ENCODE data around the gene GRB10.

GRB10 gene

GRCh38 chr7:50679218-50680007 lies 103.3 kb downstream of the GRB10 start:
- Mint-ChIP-seq H3K4me3 (no peak overlapping the region), H3K36me3 (ENCODE audit: low read depth) (no peaks in the 10 kb centered on the region), H3K9me3 (no peaks in the 10 kb centered on the region), H3K27ac (no peak overlapping the region), H3K27me3 (peaks cover 3% of the 10 kb centered on the region), H3K4me1 (ENCODE audit: low read depth) (no peaks in the 10 kb centered on the region)

GRCh38 chr7:50678586-50678985 lies 104.1 kb downstream of the GRB10 start:
- peaks cover 3% of the 10 kb centered on the region for H3K27me3 Mint-ChIP-seq
- no peak overlapping the region for H3K27ac Mint-ChIP-seq
- H3K4me3 Mint-ChIP-seq, result no peak overlapping the region
- H3K4me1 Mint-ChIP-seq (ENCODE audit: low read depth), result no peaks in the 10 kb centered on the region
- no peaks in the 10 kb centered on the region for H3K36me3 Mint-ChIP-seq (ENCODE audit: low read depth)
- H3K9me3 Mint-ChIP-seq, result no peaks in the 10 kb centered on the region

GRCh38 chr7:50677638-50677996 lies 105.1 kb downstream of the GRB10 start:
- H3K9me3 Mint-ChIP-seq, result no peaks in the 10 kb centered on the region
- no peaks in the 10 kb centered on the region for H3K4me1 Mint-ChIP-seq (ENCODE audit: low read depth)
- H3K36me3 Mint-ChIP-seq (ENCODE audit: low read depth), result no peaks in the 10 kb centered on the region
- H3K4me3 Mint-ChIP-seq, result no peak overlapping the region
- peaks cover under 1% of the 10 kb centered on the region for H3K27me3 Mint-ChIP-seq
- no peak overlapping the region for H3K27ac Mint-ChIP-seq

GRCh38 chr7:50676740-50677637 lies 105.7 kb downstream of the GRB10 start:
- Mint-ChIP-seq H3K9me3 (no peaks in the 10 kb centered on the region), H3K4me1 (ENCODE audit: low read depth) (no peaks in the 10 kb centered on the region), H3K27ac (no peak overlapping the region), H3K36me3 (ENCODE audit: low read depth) (no peaks in the 10 kb centered on the region), H3K4me3 (no peak overlapping the region), H3K27me3 (no peaks in the 10 kb centered on the region)

GRCh38 chr7:50676079-50676478 lies 106.6 kb downstream of the GRB10 start:
- Mint-ChIP-seq H3K9me3 (no peaks in the 10 kb centered on the region), H3K4me3 (no peak overlapping the region), H3K27ac (no peak overlapping the region), H3K4me1 (ENCODE audit: low read depth) (no peaks in the 10 kb centered on the region), H3K27me3 (no peaks in the 10 kb centered on the region), H3K36me3 (ENCODE audit: low read depth) (no peaks in the 10 kb centered on the region)

- no peaks in the 10 kb centered on the region for H3K27me3 Mint-ChIP-seq
- no peaks in the 10 kb centered on the region for H3K9me3 Mint-ChIP-seq
- H3K27ac Mint-ChIP-seq, result no peak overlapping the region
- H3K36me3 Mint-ChIP-seq (ENCODE audit: low read depth), result no peaks in the 10 kb centered on the region
- H3K4me3 Mint-ChIP-seq, result no peak overlapping the region
- no peaks in the 10 kb centered on the region for H3K4me1 Mint-ChIP-seq (ENCODE audit: low read depth)
Measured at GRCh38 chr7:50674896-50675835, 107.5 kb downstream of the GRB10 start.

GRCh38 chr7:50674299-50674698 lies 108.4 kb downstream of the GRB10 start:
- H3K9me3 Mint-ChIP-seq, result no peaks in the 10 kb centered on the region
- no peak overlapping the region for H3K27ac Mint-ChIP-seq
- H3K27me3 Mint-ChIP-seq, result no peaks in the 10 kb centered on the region
- H3K4me3 Mint-ChIP-seq, result no peak overlapping the region
- no peaks in the 10 kb centered on the region for H3K36me3 Mint-ChIP-seq (ENCODE audit: low read depth)
- no peaks in the 10 kb centered on the region for H3K4me1 Mint-ChIP-seq (ENCODE audit: low read depth)

GRCh38 chr7:50673096-50673495 lies 109.6 kb downstream of the GRB10 start:
- Mint-ChIP-seq H3K9me3 (no peaks in the 10 kb centered on the region), H3K27ac (no peak overlapping the region), H3K27me3 (no peaks in the 10 kb centered on the region), H3K4me1 (ENCODE audit: low read depth) (no peaks in the 10 kb centered on the region), H3K4me3 (no peak overlapping the region), H3K36me3 (ENCODE audit: low read depth) (no peaks in the 10 kb centered on the region)

- Mint-ChIP-seq H3K4me1 (ENCODE audit: low read depth) (no peaks in the 10 kb centered on the region), H3K27me3 (no peaks in the 10 kb centered on the region), H3K9me3 (no peaks in the 10 kb centered on the region), H3K36me3 (ENCODE audit: low read depth) (no peaks in the 10 kb centered on the region), H3K4me3 (no peak overlapping the region), H3K27ac (no peak overlapping the region)
Measured at GRCh38 chr7:50672045-50672444, 110.7 kb downstream of the GRB10 start.

GRCh38 chr7:50671386-50671785 lies 111.3 kb downstream of the GRB10 start:
- Mint-ChIP-seq H3K4me3 (no peak overlapping the region), H3K36me3 (ENCODE audit: low read depth) (no peaks in the 10 kb centered on the region), H3K27me3 (no peaks in the 10 kb centered on the region), H3K4me1 (ENCODE audit: low read depth) (no peaks in the 10 kb centered on the region), H3K27ac (no peak overlapping the region), H3K9me3 (no peaks in the 10 kb centered on the region)

GRCh38 chr7:50669890-50670289 lies 112.8 kb downstream of the GRB10 start:
- Mint-ChIP-seq H3K4me3 (no peak overlapping the region), H3K27ac (no peak overlapping the region), H3K27me3 (no peaks in the 10 kb centered on the region), H3K36me3 (ENCODE audit: low read depth) (no peaks in the 10 kb centered on the region), H3K9me3 (no peaks in the 10 kb centered on the region), H3K4me1 (ENCODE audit: low read depth) (peaks cover 7% of the 10 kb centered on the region)

- Mint-ChIP-seq H3K4me1 (ENCODE audit: low read depth) (peaks cover 25% of the 10 kb centered on the region), H3K27me3 (no peaks in the 10 kb centered on the region), H3K9me3 (no peaks in the 10 kb centered on the region), H3K36me3 (ENCODE audit: low read depth) (no peaks in the 10 kb centered on the region), H3K4me3 (no peak overlapping the region), H3K27ac (no peak overlapping the region)
Measured at GRCh38 chr7:50667789-50668226, 114.9 kb downstream of the GRB10 start.

- H3K27me3 Mint-ChIP-seq, result no peaks in the 10 kb centered on the region
- no peak overlapping the region for H3K27ac Mint-ChIP-seq
- H3K4me3 Mint-ChIP-seq, result no peak overlapping the region
- no peaks in the 10 kb centered on the region for H3K36me3 Mint-ChIP-seq (ENCODE audit: low read depth)
- H3K9me3 Mint-ChIP-seq, result no peaks in the 10 kb centered on the region
- H3K4me1 Mint-ChIP-seq (ENCODE audit: low read depth), result peaks cover 30% of the 10 kb centered on the region
Measured at GRCh38 chr7:50667338-50667737, 115.4 kb downstream of the GRB10 start.

- no peaks in the 10 kb centered on the region for H3K36me3 Mint-ChIP-seq (ENCODE audit: low read depth)
- H3K4me1 Mint-ChIP-seq (ENCODE audit: low read depth), result peaks cover 42% of the 10 kb centered on the region
- no peak overlapping the region for H3K4me3 Mint-ChIP-seq
- H3K27ac Mint-ChIP-seq, result no peak overlapping the region
- no peaks in the 10 kb centered on the region for H3K9me3 Mint-ChIP-seq
- H3K27me3 Mint-ChIP-seq, result no peaks in the 10 kb centered on the region
Measured at GRCh38 chr7:50666124-50666496, 116.6 kb downstream of the GRB10 start.

Measured in stimulated activated naive CD8-positive, alpha-beta T cell treated with anti-CD3 and anti-CD28 coated beads, Interleukin-15, Interleukin-2, amounts not matched to agents 100 ng/mL and 50 ng/mL, for 24 hours (primary cell).